Loucy (cell line): ENCODE results near the gene ZSCAN32.

ENCODE experiments used
- CTCF ChIP-seq: fragments of 200-600 bp; sonication (generic); conservative IDR thresholded peaks from 2 replicates; pipeline ENCODE4 v1.5.1; 2014; ENCODE audit warnings: mild to moderate bottlenecking, antibody characterized with exemption, low read length
- EZH2phosphoT487 ChIP-seq: fragments of 200-600 bp; IDR thresholded peaks from 2 replicates; pipeline ENCODE4 v1.6.1; 2018; ENCODE audit warnings: antibody characterized with exemption, mild to moderate bottlenecking, moderate library complexity, borderline replicate concordance

- TF ChIP-seq CTCF (no peak), EZH2phosphoT487 (no peak)
These were observed 392 bp downstream of the ZSCAN32 start for GRCh38 chr16:3400446-3400778.
